CD8-positive, alpha-beta memory T cell (primary cell): ENCODE measurements around the gene RAD51. TPM values are rescaled to one million over a fixed set of nuclear protein-coding genes. Genes with fewer than 3 reads are reported as not detected.

ENCODE experiments used
- CTCF ChIA-PET: fragments of 350-600 bp; sonication (Branson Sonifier 250); formaldehyde crosslinking; loops from one replicate; lab custom pipeline; 2021; ENCODE audit warnings: antibody characterized with exemption; lab: Charles Lee
- POLR2A ChIA-PET: fragments of 350-600 bp; sonication (Branson Sonifier 250); formaldehyde crosslinking; loops from one replicate; lab custom pipeline; 2021; ENCODE audit warnings: antibody characterized with exemption; lab: Charles Lee
- DNase-seq, 5 donors: peaks; one replicate each; pipeline versions ENCODE4 v3.0.0 to v3.0.0-alpha.2; 2020 to 2022; ENCODE audit warnings: mixed read lengths in 1 of 5
- H3K27ac ChIP-seq: one replicate; pipeline ENCODE4 v1.7.0; 2013; ENCODE audit warnings: low read depth, mild to moderate bottlenecking, low read length, moderate library complexity
- H3K27me3 ChIP-seq: 2 replicates; pipeline ENCODE4 v1.7.0; 2013; ENCODE audit warnings: low read length, mild to moderate bottlenecking; ENCODE audit not compliant: insufficient read depth, poor library complexity, severe bottlenecking
- H3K36me3 ChIP-seq: 2 replicates; pipeline ENCODE4 v1.7.0; 2013; ENCODE audit warnings: mild to moderate bottlenecking, low read length, moderate library complexity; ENCODE audit not compliant: insufficient read depth
- H3K4me1 ChIP-seq: 2 replicates; pipeline ENCODE4 v1.7.0; 2013; ENCODE audit warnings: mild to moderate bottlenecking, low read length, moderate library complexity; ENCODE audit not compliant: insufficient read depth
- H3K4me3 ChIP-seq: 2 replicates; pipeline ENCODE4 v1.7.0; 2013; ENCODE audit warnings: mild to moderate bottlenecking, low read length
- H3K9me3 ChIP-seq: 2 replicates; pipeline ENCODE4 v1.7.0; 2013; ENCODE audit warnings: mild to moderate bottlenecking, low read length
- H3K27ac Mint-ChIP-seq, 8 donors: one replicate each; pipeline ENCODE4 v1.8.0; 2020 to 2021; ENCODE audit warnings: mixed read lengths in 8 of 8, mild to moderate bottlenecking in 6 of 8, inconsistent platforms in 3 of 8, moderate library complexity in 3 of 8
- H3K27me3 Mint-ChIP-seq, 2 donors: one replicate each; pipeline ENCODE4 v1.8.0; 2020 to 2021; ENCODE audit warnings: mixed read lengths in 2 of 2, mild to moderate bottlenecking in 1 of 2, moderate library complexity in 1 of 2
- H3K36me3 Mint-ChIP-seq, 3 donors: one replicate each; pipeline ENCODE4 v1.8.0; 2020 to 2021; ENCODE audit warnings: mixed read lengths in 3 of 3, inconsistent platforms in 1 of 3, mild to moderate bottlenecking in 1 of 3
- H3K4me1 Mint-ChIP-seq, 3 donors: one replicate each; pipeline ENCODE4 v1.8.0; 2020 to 2021; ENCODE audit warnings: mixed read lengths in 3 of 3, inconsistent platforms in 1 of 3, mild to moderate bottlenecking in 1 of 3
- H3K4me3 Mint-ChIP-seq, 7 donors: one replicate each; pipeline ENCODE4 v1.8.0; 2020 to 2021; ENCODE audit warnings: mixed read lengths in 7 of 7, mild to moderate bottlenecking in 6 of 7, moderate library complexity in 4 of 7, inconsistent platforms in 2 of 7
- H3K9me3 Mint-ChIP-seq, 5 donors: one replicate each; pipeline ENCODE4 v1.8.0; 2020 to 2022; ENCODE audit warnings: mixed read lengths in 5 of 5, mild to moderate bottlenecking in 3 of 5, moderate library complexity in 2 of 5, inconsistent platforms in 1 of 5
- polyA plus RNA-seq: library from polyadenylated mRNA; unstranded; fragments of 300-500 nt; fragmentation: Illumina TruSeq; gene quantifications from one replicate; pipeline ENCODE4 v1.2.3, GENCODE V29; 2021
- total RNA-seq, 2 experiments: library from RNA; stranded (reverse); gene quantifications; one replicate each; pipeline ENCODE4 v1.2.3, GENCODE V29; 2021

RAD51 gene
- total and polyA plus RNA-seq, 3 experiments from 2014 or later = 1.7 to 57.6 (median 54.3) TPM

DNA sequence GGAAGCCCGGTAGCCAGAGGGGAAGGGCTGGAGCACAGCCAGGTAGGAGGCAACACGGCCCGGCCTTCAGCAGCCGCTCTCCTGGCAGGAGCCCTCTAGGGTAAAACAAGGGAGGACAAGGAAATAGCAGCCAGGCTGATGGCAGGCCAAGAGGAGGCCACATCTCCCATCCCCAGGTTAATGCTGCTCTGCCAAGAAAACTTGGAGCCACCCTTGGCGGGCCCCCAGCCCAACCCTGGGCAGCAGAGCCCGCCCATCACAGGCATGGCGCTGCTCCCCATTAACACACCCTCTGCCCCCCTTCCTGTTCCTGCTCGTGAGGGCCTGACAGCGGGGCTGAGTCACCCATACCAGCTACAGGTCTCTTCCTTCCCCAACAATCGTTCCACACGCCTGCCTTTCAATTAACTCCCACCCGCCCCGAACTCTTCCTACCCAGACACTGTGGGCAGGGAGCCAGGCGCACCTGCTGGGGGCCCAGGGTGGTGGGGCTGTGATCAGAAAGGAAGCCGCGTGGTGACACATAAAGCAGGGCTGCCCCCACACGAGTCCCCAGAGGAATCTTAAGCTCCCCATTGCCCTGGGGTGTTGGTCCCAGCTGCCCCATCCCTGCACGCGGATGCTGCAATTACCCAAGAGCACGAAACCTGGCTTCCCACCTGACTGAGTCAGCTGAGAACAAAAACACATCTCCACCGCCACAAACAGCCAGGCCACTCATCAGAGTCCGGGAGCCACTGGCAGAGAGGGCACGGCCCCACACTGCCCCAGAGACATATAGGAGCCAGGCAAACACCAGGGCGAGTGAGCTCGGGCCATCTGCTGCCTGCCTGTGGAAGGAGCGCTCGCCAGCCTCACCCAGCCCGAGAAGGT, 74.5 kb downstream of the RAD51 start, which contains the start of gene C15orf62:
Gene C15orf62, plus strand, starts transcription at position 707 of the 873 bp plus-strand sequence. CDS start 516 bp downstream, outside the sequence.
- Mint-ChIP-seq H3K9me3 (no peaks in the 10 kb centered on the region), H3K27ac (peak within 1 kb of the TSS; percentile 73 to 96 (median 89)), H3K4me1 (peaks cover 30 to 46% (median 32%) of the 10 kb centered on the region in 3 donors), H3K36me3 (peaks cover 0 to 47% (median 2%) of the 10 kb centered on the region in 3 donors), H3K4me3 (peak within 1 kb of the TSS; percentile 14 to 73 (median 66)), H3K27me3 (no peaks in the 10 kb centered on the region)
- no peaks in the 10 kb centered on the region for H3K27me3 ChIP-seq
- peak; percentile 25 to 75 (median 41) for DNase-seq
- peaks cover 3% of the 10 kb centered on the region for H3K36me3 ChIP-seq
- no peaks in the 10 kb centered on the region for H3K9me3 ChIP-seq
- POLR2A ChIA-PET = interaction anchor here (0.6 to 1.9 kb wide), 2 partner anchors 8 to 75 kb away, joined by 3 to 4 read pairs; partner anchors contain the start of gene RAD51
- peaks cover 30% of the 10 kb centered on the region for H3K4me1 ChIP-seq
- H3K27ac ChIP-seq = no peak within 1 kb of the TSS
- CTCF ChIA-PET = interaction anchor here (0.6 to 9.7 kb wide), 7 partner anchors 9 to 197 kb away, joined by 3 to 45 read pairs (median 4); no protein-coding TSS in a partner anchor
- no peak within 1 kb of the TSS for H3K4me3 ChIP-seq

DNA sequence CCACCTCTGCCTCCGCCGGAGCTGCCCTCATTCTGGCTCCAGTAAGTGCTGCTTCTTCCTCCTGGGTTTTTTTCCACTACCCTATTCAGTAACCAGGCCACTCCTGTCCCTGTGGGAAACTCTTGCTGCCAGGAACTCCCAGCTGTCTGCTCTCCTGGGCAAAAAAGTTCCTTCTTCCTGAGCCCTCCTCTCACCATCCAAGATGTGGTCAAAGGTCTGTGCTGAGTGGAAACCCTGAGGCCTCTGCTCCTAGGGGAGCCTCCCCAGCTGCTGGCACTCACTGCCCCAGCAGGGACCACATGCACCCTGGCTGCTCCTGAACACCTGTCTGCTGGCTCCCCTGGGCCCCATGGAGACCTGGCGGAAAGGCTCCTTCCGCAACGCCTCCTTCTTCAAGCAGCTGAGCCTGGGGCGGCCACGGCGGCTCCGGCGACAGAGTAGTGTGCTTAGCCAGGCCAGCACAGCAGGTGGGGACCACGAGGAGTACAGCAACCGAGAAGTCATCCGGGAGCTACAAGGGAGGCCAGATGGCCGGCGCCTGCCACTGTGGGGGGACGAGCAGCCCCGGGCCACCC, 75.3 kb downstream of the RAD51 start:
- DNase-seq = no peak
- H3K36me3 Mint-ChIP-seq = peaks cover 0 to 53% (median 6%) of the 10 kb centered on the region in 3 donors
- H3K4me1 Mint-ChIP-seq = peaks cover 23 to 38% (median 25%) of the 10 kb centered on the region in 3 donors
- CTCF ChIA-PET = interaction anchor here (0.6 to 9.7 kb wide), 7 partner anchors 9 to 198 kb away, joined by 3 to 45 read pairs (median 4); no protein-coding TSS in a partner anchor
- no peaks in the 10 kb centered on the region for H3K9me3 Mint-ChIP-seq
- no peak overlapping the region for H3K4me3 ChIP-seq
- no peaks in the 10 kb centered on the region for H3K27me3 ChIP-seq
- H3K9me3 ChIP-seq = no peaks in the 10 kb centered on the region
- no peak overlapping the region for H3K27ac ChIP-seq
- peaks cover 9% of the 10 kb centered on the region for H3K36me3 ChIP-seq
- H3K27ac Mint-ChIP-seq = peak overlapping the region; percentile 61 to 96 (median 89)
- peaks cover 23% of the 10 kb centered on the region for H3K4me1 ChIP-seq
- POLR2A ChIA-PET = interaction anchor here (0.6 to 1.9 kb wide), 2 partner anchors 8 to 75 kb away, joined by 3 to 4 read pairs; partner anchors contain the start of gene RAD51
- H3K4me3 Mint-ChIP-seq = peak overlapping the region in 3 of 7 donors; percentile 14 to 73 (median 66)
- H3K27me3 Mint-ChIP-seq = no peaks in the 10 kb centered on the region

DNA sequence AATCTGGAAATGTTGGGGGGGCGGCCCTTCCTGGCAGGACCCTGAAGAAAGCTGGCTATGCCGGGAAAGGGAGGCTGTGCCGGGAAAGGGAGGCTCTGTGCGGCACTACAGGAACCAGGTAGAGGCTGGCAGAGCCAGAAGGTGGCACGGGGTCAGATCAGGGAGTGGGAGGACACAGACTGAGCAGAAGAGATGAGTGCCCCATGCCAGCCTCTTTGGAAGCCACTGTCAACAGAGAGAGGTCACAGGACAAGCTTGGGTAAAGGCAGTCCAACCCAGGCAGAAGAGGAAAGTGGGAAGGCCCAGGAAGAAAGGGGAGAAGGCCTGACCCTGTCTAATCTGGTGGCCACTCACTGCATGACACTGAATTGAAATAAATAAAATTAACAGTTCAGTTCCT, 76.3 kb downstream of the RAD51 start:
- no peaks in the 10 kb centered on the region for H3K9me3 ChIP-seq
- H3K27me3 ChIP-seq = no peaks in the 10 kb centered on the region
- no peaks in the 10 kb centered on the region for H3K9me3 Mint-ChIP-seq
- H3K27ac ChIP-seq = no peak overlapping the region
- H3K4me1 ChIP-seq = peaks cover 15% of the 10 kb centered on the region
- H3K36me3 Mint-ChIP-seq = peaks cover 0 to 61% (median 6%) of the 10 kb centered on the region in 3 donors
- no peak overlapping the region for H3K4me3 ChIP-seq
- peaks cover 17 to 28% (median 17%) of the 10 kb centered on the region in 3 donors for H3K4me1 Mint-ChIP-seq
- H3K27me3 Mint-ChIP-seq = no peaks in the 10 kb centered on the region
- DNase-seq = no peak
- ChIA-PET CTCF (interaction anchor here (9.7 kb wide), 1 partner anchor 11 kb away, joined by 45 read pairs; no protein-coding TSS in a partner anchor), POLR2A (interaction anchor here (0.9 kb wide), 1 partner anchor 77 kb away, joined by 3 read pairs; the partner anchor contains the start of gene RAD51)
- H3K36me3 ChIP-seq = peaks cover 9% of the 10 kb centered on the region
- no peak overlapping the region for H3K4me3 Mint-ChIP-seq
- H3K27ac Mint-ChIP-seq = peak overlapping the region in 1 of 8 donors; percentile 14

DNA sequence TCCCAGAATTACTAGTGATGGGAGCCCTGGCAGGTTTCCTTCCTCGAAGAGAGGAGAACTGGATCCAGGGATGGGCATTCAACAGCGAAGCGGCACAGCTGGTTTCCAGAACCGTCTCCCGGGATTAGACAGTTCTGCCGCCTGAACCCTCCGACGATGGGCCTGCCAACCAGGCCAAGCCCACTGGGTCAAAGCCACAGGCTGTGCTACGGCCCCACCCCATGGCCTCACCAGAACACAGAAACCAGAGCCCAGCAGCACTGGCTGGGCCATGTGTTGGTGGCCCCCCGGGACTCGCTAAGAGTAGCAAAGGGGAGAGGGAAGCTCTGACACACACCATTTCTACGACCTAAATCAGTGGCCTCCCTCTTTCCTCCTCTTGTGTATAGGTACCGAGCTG, 77.0 kb downstream of the RAD51 start:
- ChIA-PET POLR2A (interaction anchor here (0.9 kb wide), 1 partner anchor 78 kb away, joined by 3 read pairs; the partner anchor contains the start of gene RAD51), CTCF (interaction anchor here (2.7 kb wide), 1 partner anchor 10 kb away, joined by 9 read pairs; no protein-coding TSS in a partner anchor)
- Mint-ChIP-seq H3K27me3 (no peaks in the 10 kb centered on the region), H3K36me3 (peaks cover 6 to 64% (median 6%) of the 10 kb centered on the region in 3 donors), H3K27ac (no peak overlapping the region), H3K4me3 (no peak overlapping the region), H3K9me3 (no peaks in the 10 kb centered on the region), H3K4me1 (peaks cover 24 to 33% (median 24%) of the 10 kb centered on the region in 3 donors)
- Histone ChIP-seq H3K36me3 (peaks cover 9% of the 10 kb centered on the region), H3K4me1 (peaks cover 17% of the 10 kb centered on the region), H3K9me3 (no peaks in the 10 kb centered on the region), H3K27ac (no peak overlapping the region), H3K27me3 (no peaks in the 10 kb centered on the region), H3K4me3 (no peak overlapping the region)
- no peak for DNase-seq

DNA sequence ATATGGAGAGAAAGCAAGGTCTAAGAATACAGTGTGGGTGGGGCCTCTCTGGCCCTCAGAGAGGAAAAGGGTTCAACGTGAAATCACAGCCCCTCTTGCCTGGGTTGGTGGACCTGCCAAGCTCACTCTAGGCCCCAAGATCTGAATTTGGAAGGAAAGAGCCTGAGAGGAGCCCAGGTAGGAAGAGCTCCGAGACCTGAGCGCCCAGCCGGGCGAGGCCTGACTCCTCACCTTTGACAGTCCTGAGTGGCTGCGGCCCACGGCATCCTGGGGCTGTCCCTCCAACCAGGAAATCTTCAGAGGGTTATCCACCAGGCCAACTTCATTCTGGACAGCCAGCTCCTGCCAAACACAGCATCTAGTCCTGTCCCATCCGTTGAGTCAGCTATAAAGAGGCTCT, 78.5 kb downstream of the RAD51 start:
- Mint-ChIP-seq H3K36me3 (peaks cover 6 to 63% (median 6%) of the 10 kb centered on the region in 3 donors), H3K27me3 (no peaks in the 10 kb centered on the region), H3K4me1 (peaks cover 24 to 27% (median 26%) of the 10 kb centered on the region in 3 donors), H3K27ac (peak overlapping the region in 1 of 8 donors; percentile 54), H3K9me3 (no peaks in the 10 kb centered on the region), H3K4me3 (no peak overlapping the region)
- no peak for DNase-seq
- POLR2A ChIA-PET = no interaction called here
- H3K36me3 ChIP-seq = peaks cover 10% of the 10 kb centered on the region
- H3K27ac ChIP-seq = no peak overlapping the region
- no peaks in the 10 kb centered on the region for H3K27me3 ChIP-seq
- H3K4me3 ChIP-seq = no peak overlapping the region
- H3K4me1 ChIP-seq = peaks cover 20% of the 10 kb centered on the region
- CTCF ChIA-PET = interaction anchor here (0.7 to 2.7 kb wide), 2 partner anchors 9 to 10 kb away, joined by 3 to 9 read pairs; no protein-coding TSS in a partner anchor
- H3K9me3 ChIP-seq = no peaks in the 10 kb centered on the region

DNA sequence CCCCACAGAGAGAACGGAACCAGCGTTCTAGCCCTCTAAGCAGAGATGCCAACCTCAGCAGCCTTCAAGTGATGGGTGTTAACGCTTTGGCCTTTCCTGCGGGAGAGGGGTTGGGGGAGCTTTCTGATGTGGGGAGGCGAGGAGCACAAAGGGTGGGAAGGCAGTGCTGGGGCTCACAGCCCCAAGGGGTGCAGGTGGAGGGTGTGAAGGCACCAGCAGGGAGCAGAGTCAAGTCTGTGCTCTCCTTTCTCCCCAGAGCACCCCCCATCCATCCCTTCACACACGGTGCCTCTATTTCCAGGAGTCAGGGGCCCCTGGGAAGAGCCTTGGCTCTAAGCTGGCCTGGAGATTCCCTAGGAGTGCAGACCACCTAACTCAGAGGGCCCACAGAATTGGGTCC, 78.9 kb downstream of the RAD51 start:
- Mint-ChIP-seq H3K4me3 (no peak overlapping the region), H3K27me3 (no peaks in the 10 kb centered on the region), H3K27ac (no peak overlapping the region), H3K4me1 (peaks cover 20 to 23% (median 22%) of the 10 kb centered on the region in 3 donors), H3K36me3 (peaks cover 6 to 60% (median 6%) of the 10 kb centered on the region in 3 donors), H3K9me3 (no peaks in the 10 kb centered on the region)
- H3K9me3 ChIP-seq = no peaks in the 10 kb centered on the region
- ChIA-PET POLR2A (no interaction called here), CTCF (interaction anchor here (0.7 to 2.7 kb wide), 2 partner anchors 9 to 11 kb away, joined by 3 to 9 read pairs; no protein-coding TSS in a partner anchor)
- H3K27ac ChIP-seq = no peak overlapping the region
- DNase-seq = no peak
- peaks cover 17% of the 10 kb centered on the region for H3K4me1 ChIP-seq
- peaks cover 14% of the 10 kb centered on the region for H3K36me3 ChIP-seq
- no peak overlapping the region for H3K4me3 ChIP-seq
- H3K27me3 ChIP-seq = no peaks in the 10 kb centered on the region

DNA sequence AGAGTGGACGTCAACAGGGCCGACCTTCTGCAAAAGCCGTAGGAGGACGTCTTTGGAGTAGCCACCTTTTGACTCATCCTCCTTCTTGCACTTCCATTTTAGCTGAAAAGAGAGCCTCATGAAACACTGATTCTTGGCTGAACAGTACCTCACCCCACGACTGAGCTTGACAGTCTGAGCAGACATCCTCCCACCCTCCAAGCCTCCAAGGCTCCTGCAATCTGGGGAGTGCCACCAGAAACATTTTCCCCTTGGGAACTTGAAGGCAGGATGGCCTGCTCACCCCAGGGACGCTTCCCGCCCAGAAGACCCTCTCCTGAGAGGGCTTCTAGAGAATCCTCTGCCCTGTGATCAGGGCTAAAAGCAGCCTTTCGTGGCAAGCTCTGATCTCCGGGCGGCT, 80.0 kb downstream of the RAD51 start:
- no peak overlapping the region for H3K4me3 Mint-ChIP-seq
- H3K27me3 Mint-ChIP-seq = peaks cover 0 to 2% of the 10 kb centered on the region in 2 donors
- peaks cover 6 to 63% (median 7%) of the 10 kb centered on the region in 3 donors for H3K36me3 Mint-ChIP-seq
- H3K27ac Mint-ChIP-seq = no peak overlapping the region
- Histone ChIP-seq H3K4me3 (no peak overlapping the region), H3K27ac (no peak overlapping the region), H3K36me3 (peaks cover 23% of the 10 kb centered on the region), H3K9me3 (no peaks in the 10 kb centered on the region), H3K27me3 (no peaks in the 10 kb centered on the region), H3K4me1 (peaks cover 6% of the 10 kb centered on the region)
- peaks cover 11 to 14% (median 12%) of the 10 kb centered on the region in 3 donors for H3K4me1 Mint-ChIP-seq
- CTCF ChIA-PET = interaction anchor here (2.5 kb wide), 1 partner anchor 96 kb away, joined by 8 read pairs; no protein-coding TSS in a partner anchor
- DNase-seq = no peak
- no peaks in the 10 kb centered on the region for H3K9me3 Mint-ChIP-seq
- POLR2A ChIA-PET = no interaction called here
